ENCODE results near the gene PTPRD. TPM values are rescaled to one million over a fixed set of nuclear protein-coding genes. Genes with fewer than 3 reads are reported as not detected.

PTPRD gene
- total RNA-seq, 3 donors from 2014 or later (not counting 1 experiment from before 2014, with no cell fraction given): 0.05 to 0.68 TPM; not detected in 1

GRCh38 chr9:8821910-8822666, 1790.7 kb downstream of the PTPRD start:
- Histone ChIP-seq H3K4me3 (ENCODE audit: low read length) (no peak overlapping the region), H3K9me3 (ENCODE audit: control insufficient read depth, insufficient read depth, low read length) (no peaks in the 10 kb centered on the region), H3K27ac (ENCODE audit: low read length) (no peak overlapping the region), H3K36me3 (ENCODE audit: control insufficient read depth, insufficient read depth, low read length) (no peaks in the 10 kb centered on the region), H3K27me3 (ENCODE audit: control insufficient read depth, insufficient read depth, low read length) (no peaks in the 10 kb centered on the region), H3K4me1 (ENCODE audit: control insufficient read depth, insufficient read depth, low read length) (no peaks in the 10 kb centered on the region)
- WGBS (ENCODE audit: insufficient coverage): 90% methylated on average over 4 of the region's 4 CpGs
- intact Hi-C loops (cut with micrococcal nuclease): no loop called here
- no peaks in the 10 kb centered on the region for H3K36me3 Mint-ChIP-seq
- H3K4me1 Mint-ChIP-seq: no peaks in the 10 kb centered on the region
- no peak for DNase-seq
- H3K4me3 Mint-ChIP-seq: no peak overlapping the region
- no peaks in the 10 kb centered on the region for H3K27me3 Mint-ChIP-seq (ENCODE audit: low read depth in 2 of 2)
- no peak for TF ChIP-seq CTCF (IDR thresholded peaks at IDR 0.05)
- no peak overlapping the region for H3K27ac Mint-ChIP-seq
- no peak for ATAC-seq
- peaks cover 6 to 7% of the 10 kb centered on the region in 2 donors for H3K9me3 Mint-ChIP-seq

- Mint-ChIP-seq H3K27me3 (ENCODE audit: low read depth in 2 of 2) (no peaks in the 10 kb centered on the region), H3K4me1 (no peaks in the 10 kb centered on the region), H3K36me3 (no peaks in the 10 kb centered on the region), H3K27ac (no peak overlapping the region), H3K4me3 (no peak overlapping the region), H3K9me3 (peaks cover 0 to 3% of the 10 kb centered on the region in 2 donors)
- H3K27ac ChIP-seq (ENCODE audit: low read length): no peak overlapping the region
- no peak for DNase-seq
- intact Hi-C loops (cut with micrococcal nuclease): no loop called here
- no peak overlapping the region for H3K4me3 ChIP-seq (ENCODE audit: low read length)
- no peaks in the 10 kb centered on the region for H3K27me3 ChIP-seq (ENCODE audit: control insufficient read depth, insufficient read depth, low read length)
- no peak for TF ChIP-seq CTCF (IDR thresholded peaks at IDR 0.05)
- no peaks in the 10 kb centered on the region for H3K4me1 ChIP-seq (ENCODE audit: control insufficient read depth, insufficient read depth, low read length)
- no peak for ATAC-seq
- no peaks in the 10 kb centered on the region for H3K36me3 ChIP-seq (ENCODE audit: control insufficient read depth, insufficient read depth, low read length)
- H3K9me3 ChIP-seq (ENCODE audit: control insufficient read depth, insufficient read depth, low read length): no peaks in the 10 kb centered on the region
Observed at GRCh38 chr9:8817335-8817734, 1795.5 kb downstream of the PTPRD start.

GRCh38 chr9:8816361-8816760, 1796.4 kb downstream of the PTPRD start:
- Histone ChIP-seq H3K9me3 (ENCODE audit: control insufficient read depth, insufficient read depth, low read length) (no peaks in the 10 kb centered on the region), H3K27ac (ENCODE audit: low read length) (no peak overlapping the region), H3K4me1 (ENCODE audit: control insufficient read depth, insufficient read depth, low read length) (no peaks in the 10 kb centered on the region), H3K4me3 (ENCODE audit: low read length) (no peak overlapping the region), H3K36me3 (ENCODE audit: control insufficient read depth, insufficient read depth, low read length) (no peaks in the 10 kb centered on the region), H3K27me3 (ENCODE audit: control insufficient read depth, insufficient read depth, low read length) (no peaks in the 10 kb centered on the region)
- Mint-ChIP-seq H3K4me1 (no peaks in the 10 kb centered on the region), H3K27ac (no peak overlapping the region), H3K4me3 (no peak overlapping the region), H3K27me3 (ENCODE audit: low read depth in 2 of 2) (no peaks in the 10 kb centered on the region), H3K36me3 (no peaks in the 10 kb centered on the region), H3K9me3 (peaks cover 0 to 3% of the 10 kb centered on the region in 2 donors)
- no peak for DNase-seq
- no peak for TF ChIP-seq CTCF (IDR thresholded peaks at IDR 0.05)
- intact Hi-C loops (cut with micrococcal nuclease): no loop called here
- ATAC-seq: no peak
- WGBS (ENCODE audit: insufficient coverage): 69% methylated on average over 2 of the region's 2 CpGs

DNA sequence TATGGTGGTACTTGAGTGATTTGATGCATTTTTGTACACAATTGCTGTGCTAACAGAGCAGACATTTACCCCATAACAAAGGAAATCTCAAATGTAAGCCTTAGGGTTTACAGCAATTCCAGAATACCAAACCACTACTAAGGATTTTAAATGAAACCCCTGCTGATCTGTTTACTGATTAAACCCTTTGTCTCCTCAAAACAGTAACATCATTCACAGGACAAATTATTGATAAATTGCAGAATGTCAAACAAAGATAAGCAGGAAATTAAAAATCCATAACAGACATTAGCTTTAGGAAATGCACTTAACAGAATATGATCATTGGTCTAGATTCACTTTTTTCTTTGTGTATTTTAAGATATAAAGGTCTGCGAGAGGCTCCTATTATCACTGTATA, 1796.9 kb downstream of the PTPRD start:
- Mint-ChIP-seq H3K9me3 (peaks cover 3% of the 10 kb centered on the region in 2 donors), H3K36me3 (no peaks in the 10 kb centered on the region), H3K4me1 (no peaks in the 10 kb centered on the region), H3K27me3 (ENCODE audit: low read depth in 2 of 2) (no peaks in the 10 kb centered on the region), H3K27ac (no peak overlapping the region), H3K4me3 (no peak overlapping the region)
- H3K27me3 ChIP-seq (ENCODE audit: control insufficient read depth, insufficient read depth, low read length): no peaks in the 10 kb centered on the region
- H3K4me3 ChIP-seq (ENCODE audit: low read length): no peak overlapping the region
- no peaks in the 10 kb centered on the region for H3K36me3 ChIP-seq (ENCODE audit: control insufficient read depth, insufficient read depth, low read length)
- no peak overlapping the region for H3K27ac ChIP-seq (ENCODE audit: low read length)
- no CpG with 5 or more reads among the region's 1 CpG for WGBS (ENCODE audit: insufficient coverage)
- TF ChIP-seq CTCF (IDR thresholded peaks at IDR 0.05): no peak
- ATAC-seq: no peak
- intact Hi-C loops (cut with micrococcal nuclease): no loop called here
- DNase-seq: no peak
- no peaks in the 10 kb centered on the region for H3K4me1 ChIP-seq (ENCODE audit: control insufficient read depth, insufficient read depth, low read length)
- H3K9me3 ChIP-seq (ENCODE audit: control insufficient read depth, insufficient read depth, low read length): no peaks in the 10 kb centered on the region
